IMR-90 (cell line): ENCODE measurements around the gene PRPH2. TPM values are rescaled to one million over a fixed set of nuclear protein-coding genes. Genes with fewer than 3 reads are reported as not detected.

Experiments used
- ATAC-seq: fragments of 200-7000 bp; cut with Tn5 transposase; 2 replicates; pipeline ENCODE4 v1.9.1; 2020; ENCODE audit warnings: low read depth, mild to moderate bottlenecking, moderate library complexity
- BruUV-seq: library from RNA; stranded (reverse); fragments of 400-500 nt; replicated peaks from 2 replicates; lab custom pipeline; 2021; lab: Mats Ljungman, UMichigan
- CTCF ChIA-PET: fragments of 300-600 bp; formaldehyde crosslinking; extraction: SDS; loops from one replicate; lab custom pipeline; 2021; ENCODE audit warnings: antibody characterized with exemption; lab: Yijun Ruan, JAX
- POLR2A ChIA-PET: fragments of 300-600 bp; sonication (Branson Sonifier 250); formaldehyde crosslinking; loops from one replicate; lab custom pipeline; 2022; ENCODE audit warnings: antibody characterized with exemption; ENCODE audit not compliant: unreplicated experiment; lab: Charles Lee
- DNase-seq: peaks from one replicate; pipeline ENCODE4 v3.0.0; 2013
- H2AFZ ChIP-seq: replicated peaks from 2 replicates; pipeline ENCODE3; 2013; ENCODE audit warnings: low read length, mild to moderate bottlenecking; ENCODE audit not compliant: poor library complexity
- H2AK5ac ChIP-seq: 2 replicates; pipeline ENCODE4 v1.6.1; 2013; ENCODE audit warnings: low read depth, low read length, inconsistent platforms
- H2AK9ac ChIP-seq: replicated peaks from 2 replicates; pipeline ENCODE3; 2013; ENCODE audit warnings: mild to moderate bottlenecking, low read depth, low read length, moderate library complexity; ENCODE audit not compliant: poor library complexity
- H2BK120ac ChIP-seq: 2 replicates; pipeline ENCODE4 v1.6.1; 2013; ENCODE audit warnings: low read depth, low read length, inconsistent platforms
- H2BK15ac ChIP-seq: 3 replicates; pipeline ENCODE4 v1.6.1; 2013; ENCODE audit warnings: low read depth, low read length, inconsistent platforms
- H2BK20ac ChIP-seq: 2 replicates; pipeline ENCODE4 v1.6.1; 2013; ENCODE audit warnings: low read depth, mild to moderate bottlenecking, inconsistent platforms, low read length, moderate library complexity
- H2BK5ac ChIP-seq: 2 replicates; pipeline ENCODE4 v1.6.1; 2013; ENCODE audit warnings: mild to moderate bottlenecking, low read depth, low read length, inconsistent platforms; ENCODE audit not compliant: poor library complexity, severe bottlenecking
- H3K14ac ChIP-seq: replicated peaks from 2 replicates; pipeline ENCODE4 v1.6.1; 2013; ENCODE audit warnings: low read depth, low read length, inconsistent platforms
- H3K18ac ChIP-seq: 2 replicates; pipeline ENCODE4 v1.6.1; 2013; ENCODE audit warnings: low read depth, low read length, control low read depth
- H3K23ac ChIP-seq: 2 replicates; pipeline ENCODE4 v1.6.1; 2013; ENCODE audit warnings: low read depth, low read length, inconsistent platforms
- H3K27ac ChIP-seq: 2 replicates; pipeline ENCODE4 v1.5.1; 2013; ENCODE audit warnings: mild to moderate bottlenecking, control low read depth, low read length; ENCODE audit not compliant: insufficient read depth
- H3K27me3 ChIP-seq: 2 replicates; pipeline ENCODE4 v1.6.1; 2013; ENCODE audit warnings: low read length; ENCODE audit not compliant: control insufficient read depth, insufficient read depth
- H3K36me3 ChIP-seq: 2 replicates; pipeline ENCODE4 v1.6.1; 2013; ENCODE audit warnings: low read length, mixed read lengths; ENCODE audit not compliant: control insufficient read depth, insufficient read depth
- H3K4ac ChIP-seq: 2 replicates; pipeline ENCODE4 v1.6.1; 2013; ENCODE audit warnings: low read depth, low read length, inconsistent platforms
- H3K4me1 ChIP-seq: 2 replicates; pipeline ENCODE4 v1.6.1; 2013; ENCODE audit warnings: low read length, mixed read lengths; ENCODE audit not compliant: control insufficient read depth, insufficient read depth
- H3K4me2 ChIP-seq: 2 replicates; pipeline ENCODE4 v1.6.1; 2013; ENCODE audit warnings: low read depth, mild to moderate bottlenecking, control low read depth, low read length, moderate library complexity
- H3K4me3 ChIP-seq: 2 replicates; pipeline ENCODE4 v1.5.1; 2013; ENCODE audit warnings: low read depth, mild to moderate bottlenecking, control low read depth, low read length, moderate library complexity; ENCODE audit not compliant: insufficient read depth
- H3K56ac ChIP-seq: 2 replicates; pipeline ENCODE4 v1.6.1; 2013; ENCODE audit warnings: low read length, inconsistent platforms; ENCODE audit not compliant: insufficient read depth; ENCODE audit errors: extremely low read depth
- H3K79me1 ChIP-seq, 2 experiments: 2 replicates each; pipeline ENCODE4 v1.6.1; 2013; ENCODE audit warnings: low read length in 2 of 2, inconsistent platforms in 1 of 2, low read depth in 1 of 2
- H3K9ac ChIP-seq: 2 replicates; pipeline ENCODE4 v1.6.1; 2013; ENCODE audit warnings: low read depth, low read length, control low read depth
- H3K9me1 ChIP-seq: 2 replicates; pipeline ENCODE4 v1.6.1; 2013; ENCODE audit warnings: low read length, inconsistent platforms; ENCODE audit not compliant: insufficient read depth
- H3K9me3 ChIP-seq: 2 replicates; pipeline ENCODE4 v1.6.1; 2013; ENCODE audit warnings: low read length; ENCODE audit not compliant: control insufficient read depth, insufficient read depth
- H4K20me1 ChIP-seq: 2 replicates; pipeline ENCODE4 v1.6.1; 2013; ENCODE audit warnings: low read length, inconsistent platforms; ENCODE audit not compliant: insufficient read depth
- H4K5ac ChIP-seq: 2 replicates; pipeline ENCODE4 v1.6.1; 2013; ENCODE audit warnings: mild to moderate bottlenecking, low read depth, low read length, control low read depth
- H4K8ac ChIP-seq, 2 experiments: 2 replicates each; pipeline ENCODE4 v1.6.1; 2013; ENCODE audit warnings: low read depth in 2 of 2, low read length in 2 of 2, control low read depth in 1 of 2, inconsistent platforms in 1 of 2
- H4K91ac ChIP-seq: 2 replicates; pipeline ENCODE4 v1.6.1; 2013; ENCODE audit warnings: low read depth, low read length, inconsistent platforms; ENCODE audit not compliant: insufficient read depth
- CEBPB ChIP-seq: IDR thresholded peaks from 2 replicates; pipeline ENCODE4 v1.6.1; 2012; ENCODE audit warnings: low read depth, low read length, improper control_type of control experiment
- ELK1 ChIP-seq: fragments of 150-350 bp; IDR thresholded peaks from 2 replicates; pipeline ENCODE4 v1.6.1; 2016; ENCODE audit warnings: low read depth, mild to moderate bottlenecking, low read length, moderate library complexity, borderline replicate concordance
- MAFK ChIP-seq: IDR thresholded peaks from 2 replicates; pipeline ENCODE4 v1.6.1; 2012; ENCODE audit warnings: low read depth, low read length, improper control_type of control experiment
- MAZ ChIP-seq: IDR thresholded peaks from 2 replicates; pipeline ENCODE4 v1.6.1; 2012; ENCODE audit warnings: low read depth, mild to moderate bottlenecking, low read length, improper control_type of control experiment, moderate library complexity, borderline replicate concordance
- NFE2L2 ChIP-seq: fragments of 150-350 bp; IDR thresholded peaks from 2 replicates; pipeline ENCODE4 v1.6.1; 2016; ENCODE audit warnings: low read depth, mild to moderate bottlenecking, low read length
- WGBS, 2 experiments: methylation state at CpG; one replicate each; pipeline versions ENCODE4 v1.1.5 to v1.1.7; 2013; ENCODE audit warnings: missing lambda C conversion rate in 2 of 2; ENCODE audit not compliant: insufficient read length in 1 of 2; ENCODE audit errors: extremely low coverage in 2 of 2; 5-methylcytosine and 5-hydroxymethylcytosine counted together
- dilution Hi-C: fragments of 300-500 bp; cut with HindIII; formaldehyde crosslinking; loops from one replicate; pipeline ENCODE4 v1.14.3; 2018; ENCODE audit warnings: low sequenced_read_pairs; ENCODE audit not compliant: unreplicated experiment
- in situ Hi-C: fragments of 300-500 bp; cut with MboI; formaldehyde crosslinking; loops from 3 replicates; pipeline ENCODE4 v1.14.3; 2019; ENCODE audit warnings: low sequenced_read_pairs, inconsistent platforms, mixed read lengths
- intact Hi-C: fragments of 100-400 bp; cut with micrococcal nuclease; formaldehyde crosslinking; loops from 2 replicates; pipeline ENCODE4 v1.10.0; 2022
- polyA plus RNA-seq, 3 experiments: library from polyadenylated mRNA; depleted of rRNA; stranded (reverse); fragments of >200 nt; gene quantifications; 2 replicates each; pipeline ENCODE4 v1.2.3, GENCODE V29; 2012; ENCODE audit warnings: low replicate concordance in 1 of 3
- total RNA-seq: library from RNA; depleted of rRNA; stranded (reverse); fragments of >200 nt; gene quantifications from 2 replicates; pipeline ENCODE4 v1.2.3, GENCODE V29; 2012

Gene PRPH2
- total and polyA plus RNA-seq, 2 of the 4 experiments (the other 2 are of a cell fraction) = 1.0 to 1.1 TPM

- H4K91ac ChIP-seq = no peak overlapping the region
- H4K20me1 ChIP-seq = no peaks in the 10 kb centered on the region; the same call in 1 of the 2 replicates
- no peak overlapping the region for H2AK5ac ChIP-seq
- in situ Hi-C loops = no loop called here
- H3K27me3 ChIP-seq = no peaks in the 10 kb centered on the region
- H3K9me1 ChIP-seq = peaks cover 15% of the 10 kb centered on the region
- H2BK5ac ChIP-seq = peak overlapping the region; percentile 19
- H3K23ac ChIP-seq = no peak overlapping the region
- no peak overlapping the region for H2BK20ac ChIP-seq
- H3K4me1 ChIP-seq = peaks cover 17% of the 10 kb centered on the region
- POLR2A ChIA-PET = interaction anchor here (0.9 kb wide), 1 partner anchor 88 kb away, joined by 3 read pairs; no protein-coding TSS in a partner anchor
- peaks cover 3 to 15% of the 10 kb centered on the region in 2 experiments; a peak in 2 of 4 replicates for H3K79me1 ChIP-seq
- no peak overlapping the region for H3K9ac ChIP-seq
- H3K4ac ChIP-seq = no peak overlapping the region
- H3K36me3 ChIP-seq = peaks cover 17% of the 10 kb centered on the region
- BruUV-seq = no TSS peak
- dilution Hi-C loops = no loop called here
- H3K9me3 ChIP-seq = no peaks in the 10 kb centered on the region
- no peak overlapping the region for H2AK9ac ChIP-seq
- no peak overlapping the region for H3K4me2 ChIP-seq
- no peak overlapping the region for H3K18ac ChIP-seq
- no peak overlapping the region for H3K4me3 ChIP-seq
- H3K14ac ChIP-seq = no peak overlapping the region
- H3K27ac ChIP-seq = no peak overlapping the region
- TF ChIP-seq MAFK (no peak), NFE2L2 (no peak), MAZ (no peak), ELK1 (no peak), CEBPB (peak; percentile 51)
- no peak overlapping the region for H4K5ac ChIP-seq
- no peak overlapping the region for H2BK120ac ChIP-seq
- WGBS, 2 experiments = no CpG with 5 or more reads among the region's 4 CpGs
- H2BK15ac ChIP-seq = no peak overlapping the region
- CTCF ChIA-PET = no interaction called here
- H4K8ac ChIP-seq = no peak overlapping the region
- H3K56ac ChIP-seq = no peak overlapping the region
- intact Hi-C loops = loop anchor here (2.0 kb wide), 1 partner anchor 182 kb away; no protein-coding TSS in a partner anchor
- ATAC-seq (peak; percentile 46; the same call in 1 of the 2 replicates), DNase-seq (peak; percentile 67)
- no peak overlapping the region for H2AFZ ChIP-seq
Measured at GRCh38 chr6:42694586-42694985, 27.8 kb downstream of the PRPH2 start.
